SK-N-MC (cell line): ENCODE results near the gene FSD1L.

ENCODE experiments used
- DNase-seq: peaks from one replicate; pipeline ENCODE4 v3.0.0-alpha.2; 2011; ENCODE audit warnings: low read depth, low spot score
- H3K27ac ChIP-seq: fragments of 200-600 bp; sonication (generic); 2 replicates; pipeline ENCODE4 v1.5.1; 2016; ENCODE audit warnings: mixed run types
- H3K36me3 ChIP-seq: fragments of 200-600 bp; sonication (generic); 2 replicates; pipeline ENCODE4 v1.6.1; 2017; ENCODE audit warnings: antibody characterized with exemption, low read length, mixed read lengths; ENCODE audit not compliant: insufficient read depth
- H3K4me3 ChIP-seq: fragments of 200-600 bp; sonication (generic); 2 replicates; pipeline ENCODE4 v1.5.1; 2016
- H3K9ac ChIP-seq: fragments of 200-600 bp; sonication (generic); 2 replicates; pipeline ENCODE4 v1.8.0; 2017; ENCODE audit warnings: mixed run types, mixed read lengths; ENCODE audit not compliant: insufficient read length
- H3K9me3 ChIP-seq: fragments of 200-600 bp; sonication (generic); 2 replicates; pipeline ENCODE4 v1.6.1; 2017; ENCODE audit warnings: low read depth, mild to moderate bottlenecking, antibody characterized with exemption, low read length, moderate library complexity, mixed read lengths
- EZH2 ChIP-seq: fragments of 200-600 bp; sonication (generic); IDR thresholded peaks from one replicate; pipeline ENCODE4 v1.6.1; 2017; ENCODE audit warnings: antibody characterized with exemption
- FOXP2 ChIP-seq: optimal IDR thresholded peaks from 2 replicates; pipeline ENCODE3; 2011; ENCODE audit warnings: mild to moderate bottlenecking, moderate library complexity; ENCODE audit not compliant: insufficient read depth; ENCODE audit errors: extremely low read length, control extremely low read depth
- POLR2AphosphoS5 ChIP-seq: IDR thresholded peaks from 2 replicates; pipeline ENCODE4 v1.6.1; 2012; ENCODE audit warnings: mild to moderate bottlenecking, low read depth, low read length, borderline replicate concordance

The FSD1L gene

GRCh38 chr9:105457560-105458294, 9.9 kb downstream of the FSD1L start:
- H3K9me3 ChIP-seq = peaks cover 3% of the 10 kb centered on the region; the same call in 1 of the 2 replicates
- H3K4me3 ChIP-seq = no peak overlapping the region
- DNase-seq = no peak
- H3K9ac ChIP-seq = no peak overlapping the region
- peaks cover 30% of the 10 kb centered on the region for H3K36me3 ChIP-seq
- H3K27ac ChIP-seq = no peak overlapping the region
- TF ChIP-seq EZH2 (no peak), POLR2AphosphoS5 (no peak), FOXP2 (no peak)

DNA sequence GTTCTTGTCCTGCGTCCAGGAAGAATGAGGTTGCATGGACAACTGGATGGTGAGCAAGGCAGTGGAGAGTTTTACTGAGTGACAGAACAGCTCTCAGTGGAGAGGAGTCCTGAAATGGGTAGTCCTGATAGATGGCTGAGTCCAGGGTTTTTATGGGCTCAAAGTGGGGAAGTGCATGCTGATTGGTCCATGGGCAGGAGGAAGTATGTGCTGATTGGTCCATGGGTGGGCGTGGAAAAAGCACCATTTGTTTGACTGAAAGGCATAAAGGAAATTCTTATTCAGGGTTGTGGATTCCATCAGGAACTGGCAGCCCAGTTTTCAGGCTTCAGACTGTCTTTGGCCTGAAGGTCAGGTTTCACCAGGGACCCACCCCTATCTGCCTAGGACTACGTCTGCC, 10.6 kb downstream of the FSD1L start:
- no peak for DNase-seq
- no peak overlapping the region for H3K4me3 ChIP-seq
- no peak overlapping the region for H3K27ac ChIP-seq
- TF ChIP-seq FOXP2 (no peak), POLR2AphosphoS5 (no peak), EZH2 (no peak)
- H3K9me3 ChIP-seq = peaks cover 3% of the 10 kb centered on the region; the same call in 1 of the 2 replicates
- no peak overlapping the region for H3K9ac ChIP-seq
- H3K36me3 ChIP-seq = peaks cover 30% of the 10 kb centered on the region

DNA sequence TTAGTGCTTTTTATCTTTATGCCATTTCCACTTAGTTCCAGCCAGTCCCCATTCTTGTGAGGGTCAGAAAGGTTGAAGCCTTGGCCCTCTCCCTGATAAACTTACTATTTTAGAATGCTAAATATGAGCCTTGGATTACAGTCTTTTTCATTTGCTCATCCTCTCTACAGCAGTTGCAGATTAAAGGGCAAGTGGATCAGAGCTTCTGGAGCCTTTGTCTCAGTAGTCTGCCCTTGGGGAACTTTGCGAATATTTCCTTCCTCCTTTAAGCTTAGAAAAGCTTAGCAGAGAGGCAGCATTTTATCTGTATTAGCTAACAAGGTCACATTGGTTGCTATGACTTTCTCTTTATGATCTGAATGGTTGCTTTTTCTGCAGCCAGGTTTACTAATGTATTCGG, 11.5 kb downstream of the FSD1L start:
- no peak for DNase-seq
- TF ChIP-seq EZH2 (no peak), POLR2AphosphoS5 (no peak), FOXP2 (no peak)
- Histone ChIP-seq H3K36me3 (peaks cover 33% of the 10 kb centered on the region), H3K27ac (peak overlapping the region; percentile 11; the same call in 1 of the 2 replicates), H3K9ac (no peak overlapping the region), H3K4me3 (no peak overlapping the region), H3K9me3 (peaks cover 3% of the 10 kb centered on the region; the same call in 1 of the 2 replicates)

- TF ChIP-seq POLR2AphosphoS5 (no peak), EZH2 (no peak), FOXP2 (no peak)
- no peak for DNase-seq
- peaks cover 81% of the 10 kb centered on the region for H3K36me3 ChIP-seq
- no peak overlapping the region for H3K27ac ChIP-seq
- no peaks in the 10 kb centered on the region for H3K9me3 ChIP-seq
- H3K4me3 ChIP-seq = no peak overlapping the region
- H3K9ac ChIP-seq = no peak overlapping the region
Observed at GRCh38 chr9:105466898-105467455, 19.1 kb downstream of the FSD1L start.

DNA sequence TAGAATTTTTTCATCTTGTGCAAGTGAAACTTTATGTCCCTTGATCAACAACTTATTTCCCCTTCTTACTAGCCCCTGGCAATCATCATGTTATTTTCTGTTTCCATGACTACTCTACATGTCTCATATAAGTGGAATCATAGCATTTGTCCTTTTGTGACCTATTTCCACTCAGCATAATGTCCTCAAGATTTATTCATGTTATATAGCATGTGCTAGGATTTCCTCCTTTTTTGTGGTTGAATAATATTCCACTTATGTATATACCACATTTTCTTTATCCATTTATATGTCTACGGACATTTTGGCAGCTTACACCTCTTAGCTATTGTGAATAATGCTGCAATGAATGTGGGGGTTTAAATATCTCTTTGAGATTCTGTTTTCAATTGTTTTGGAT, 21.0 kb downstream of the FSD1L start:
- H3K9ac ChIP-seq = no peak overlapping the region
- peaks cover 76% of the 10 kb centered on the region for H3K36me3 ChIP-seq
- no peak overlapping the region for H3K27ac ChIP-seq
- no peak overlapping the region for H3K4me3 ChIP-seq
- no peaks in the 10 kb centered on the region for H3K9me3 ChIP-seq
- DNase-seq = no peak
- no peak for TF ChIP-seq POLR2AphosphoS5
- TF ChIP-seq EZH2 = no peak
- no peak for TF ChIP-seq FOXP2

GRCh38 chr9:105473221-105473620, 25.4 kb downstream of the FSD1L start:
- Histone ChIP-seq H3K9ac (no peak overlapping the region), H3K4me3 (no peak overlapping the region), H3K36me3 (peaks cover 39% of the 10 kb centered on the region), H3K9me3 (no peaks in the 10 kb centered on the region), H3K27ac (no peak overlapping the region)
- TF ChIP-seq FOXP2 = no peak
- no peak for TF ChIP-seq EZH2
- no peak for TF ChIP-seq POLR2AphosphoS5
- DNase-seq = no peak

DNA sequence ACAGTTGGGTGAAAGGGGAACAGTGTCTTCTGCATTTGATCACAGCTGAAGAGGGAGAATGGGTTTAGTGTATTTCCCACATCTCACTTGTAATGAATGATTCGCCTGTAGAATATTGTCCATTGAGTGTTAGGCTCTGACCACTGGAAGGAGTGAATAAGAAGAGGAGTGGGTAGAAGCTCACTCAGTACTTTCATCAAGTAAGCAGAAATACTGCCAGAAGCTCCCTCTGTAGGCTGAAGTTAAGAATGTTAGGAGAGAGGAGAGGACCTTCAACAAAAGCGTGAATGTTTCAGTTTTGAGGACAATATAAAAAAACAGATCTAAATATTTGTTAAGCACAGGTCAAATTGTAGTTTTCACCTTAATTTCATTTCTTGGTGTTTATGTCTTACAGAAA, 27.5 kb downstream of the FSD1L start:
- H3K27ac ChIP-seq = no peak overlapping the region
- H3K36me3 ChIP-seq = peaks cover 18% of the 10 kb centered on the region
- no peak for TF ChIP-seq EZH2
- TF ChIP-seq FOXP2 = no peak
- no peak for TF ChIP-seq POLR2AphosphoS5
- H3K9ac ChIP-seq = no peak overlapping the region
- no peak overlapping the region for H3K4me3 ChIP-seq
- H3K9me3 ChIP-seq = no peaks in the 10 kb centered on the region
- DNase-seq = no peak

DNA sequence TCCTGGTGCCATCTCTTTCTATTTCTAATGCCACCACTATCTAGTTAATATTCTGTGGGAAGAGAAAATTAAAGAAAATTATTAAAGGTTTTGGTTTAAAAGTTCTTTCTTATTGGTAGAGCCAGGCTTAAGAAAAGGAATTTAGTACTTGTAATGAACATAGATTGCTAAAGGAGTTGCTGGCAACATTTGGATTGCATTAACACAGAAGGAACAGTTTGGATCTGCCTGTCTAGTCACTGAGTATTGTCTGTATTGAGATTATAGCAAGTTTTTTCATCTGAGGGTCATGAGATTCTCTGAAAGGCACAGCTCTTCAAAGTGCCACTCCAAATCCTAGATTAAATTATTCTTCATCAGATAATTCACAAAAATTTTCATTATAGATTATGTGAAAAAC, 32.0 kb downstream of the FSD1L start:
- H3K27ac ChIP-seq = 0 out of 2 replicates have a peak overlapping the region, but pooled peaks have one; percentile 27
- no peak for DNase-seq
- no peak overlapping the region for H3K4me3 ChIP-seq
- H3K36me3 ChIP-seq = no peaks in the 10 kb centered on the region
- no peaks in the 10 kb centered on the region for H3K9me3 ChIP-seq
- no peak overlapping the region for H3K9ac ChIP-seq
- TF ChIP-seq FOXP2 (no peak), POLR2AphosphoS5 (no peak), EZH2 (no peak)
